NCI-H748 (cell line): ENCODE measurements around the gene LRRC63.
A peak's percentile ranks its signal among the peaks of the same experiment; 100 is the strongest.
"Not testable (repeated sequence)": the region's sequence is repeated elsewhere in the genome, so short reads cannot be mapped to it uniquely, and the experiment has no call there.

ENCODE experiments used
- DNase-seq: peaks from one replicate; lab custom pipeline; 2025; ENCODE audit not compliant: unreplicated experiment; lab: John Stamatoyannopoulos, UW

LRRC63 gene, protein sequence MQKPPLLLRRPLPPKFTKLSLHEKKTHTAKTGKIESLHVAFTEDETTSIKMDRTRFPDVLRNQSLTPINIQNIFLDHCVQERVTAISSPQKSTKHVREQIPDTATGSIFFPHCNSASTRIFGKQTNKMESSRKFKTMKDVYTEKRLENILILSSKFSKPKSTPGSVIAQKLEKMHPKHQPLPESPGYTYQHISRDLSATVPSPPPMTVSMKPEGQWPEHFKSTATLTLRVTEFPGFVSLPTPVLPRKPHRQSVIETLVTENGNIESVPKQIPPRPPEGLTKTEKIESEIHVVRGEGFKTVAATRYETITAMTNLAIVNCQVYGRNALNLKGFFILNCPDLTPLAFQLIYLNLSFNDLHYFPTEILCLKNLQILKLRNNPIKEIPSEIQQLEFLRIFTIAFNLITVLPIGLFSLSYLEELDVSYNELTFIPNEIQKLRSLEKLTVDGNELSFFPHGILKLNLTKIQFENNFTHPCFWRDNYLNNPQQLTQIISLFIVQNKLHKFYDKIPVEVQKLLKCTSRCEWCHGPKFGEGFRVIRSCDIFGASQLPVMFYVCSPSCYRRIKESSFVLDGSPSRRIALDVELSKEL

DNA sequence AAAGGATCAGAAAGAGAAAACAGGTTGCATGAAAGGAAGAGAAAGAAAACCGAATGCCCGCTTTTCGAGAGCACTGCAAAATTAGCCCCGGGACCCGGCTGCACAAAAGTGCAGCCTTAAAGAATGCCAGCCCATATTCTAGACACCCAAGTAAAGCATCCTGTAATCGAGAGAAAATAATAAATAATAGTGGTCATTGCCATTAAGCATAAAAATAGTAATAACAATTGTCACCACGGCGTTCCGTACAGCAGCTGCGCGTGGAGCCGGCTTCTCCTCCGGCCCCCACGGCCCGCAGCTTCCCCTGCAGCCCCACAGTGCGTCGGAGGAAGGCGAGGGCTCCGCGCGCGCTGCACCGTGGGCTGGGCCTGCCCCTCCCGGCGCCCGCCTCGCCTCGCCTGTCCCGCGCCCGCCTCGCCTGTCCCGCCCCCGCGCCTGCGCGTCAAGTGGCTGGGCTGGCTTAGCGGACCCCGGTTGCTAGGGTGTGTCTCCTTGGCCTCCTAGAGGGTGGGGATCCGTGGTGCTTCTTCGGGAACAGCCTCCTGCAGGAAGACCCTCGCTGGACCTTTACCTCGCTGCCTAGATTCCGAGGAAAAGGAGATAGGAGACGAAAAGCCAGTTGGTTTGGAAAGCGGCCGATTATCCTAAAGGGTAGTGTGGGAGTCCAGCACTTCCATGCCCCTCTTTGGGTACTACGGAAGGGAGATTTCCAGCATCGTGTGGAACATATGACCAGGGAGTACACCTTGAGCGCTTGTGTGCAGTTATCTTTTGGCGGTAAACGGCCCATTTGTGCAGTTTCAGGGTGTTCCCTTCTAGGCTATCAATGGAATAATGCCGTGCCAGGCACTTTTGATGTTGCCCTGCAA is at the start of gene LRRC63:
Gene LRRC63 (plus strand): TSS at position 446 of the 869 bp plus-strand sequence. CDS start 1,107 bp downstream, outside the sequence.
- DNase-seq: peak; percentile 92

DNA sequence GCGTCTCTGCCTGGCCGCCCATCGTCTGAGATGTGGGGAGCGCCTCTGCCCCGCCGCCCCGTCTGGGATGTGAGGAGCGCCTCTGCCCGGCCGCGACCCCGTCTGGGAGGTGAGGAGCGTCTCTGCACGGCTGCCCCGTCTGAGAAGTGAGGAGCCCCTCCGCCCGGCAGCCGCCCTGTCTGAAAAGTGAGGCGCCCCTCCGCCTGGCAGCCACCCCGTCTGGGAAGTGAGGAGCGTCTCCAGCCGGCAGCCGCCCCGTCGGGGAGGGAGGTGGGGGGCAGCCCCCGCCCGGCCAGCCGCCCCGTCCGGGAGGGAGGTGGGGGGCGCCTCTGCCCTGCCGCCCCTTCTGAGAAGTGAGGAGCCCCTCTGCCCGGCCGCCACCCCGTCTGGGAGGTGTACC is 49.0 kb upstream of the LRRC63 start:
- DNase-seq: not testable (repeated sequence)

DNA sequence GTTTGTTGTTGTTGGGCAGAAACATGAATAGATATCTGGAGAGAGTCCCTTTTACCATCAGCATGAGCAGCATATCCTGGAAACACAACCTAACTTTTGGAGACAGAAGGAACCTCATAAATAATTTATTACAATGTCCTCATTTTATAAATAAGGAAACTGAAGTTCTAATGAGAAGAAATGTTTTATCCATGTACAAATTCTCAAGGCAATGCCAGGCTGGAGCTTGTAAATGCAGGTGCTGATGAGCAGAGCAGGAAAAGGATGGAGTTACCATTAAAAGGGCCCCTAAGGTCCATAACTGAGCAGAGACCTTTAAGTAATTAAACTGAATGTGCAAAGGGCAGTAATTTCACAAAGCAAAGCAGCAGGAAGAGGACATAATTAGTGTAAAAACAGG is 47.1 kb upstream of the LRRC63 start:
- DNase-seq: peak; percentile 42

DNA sequence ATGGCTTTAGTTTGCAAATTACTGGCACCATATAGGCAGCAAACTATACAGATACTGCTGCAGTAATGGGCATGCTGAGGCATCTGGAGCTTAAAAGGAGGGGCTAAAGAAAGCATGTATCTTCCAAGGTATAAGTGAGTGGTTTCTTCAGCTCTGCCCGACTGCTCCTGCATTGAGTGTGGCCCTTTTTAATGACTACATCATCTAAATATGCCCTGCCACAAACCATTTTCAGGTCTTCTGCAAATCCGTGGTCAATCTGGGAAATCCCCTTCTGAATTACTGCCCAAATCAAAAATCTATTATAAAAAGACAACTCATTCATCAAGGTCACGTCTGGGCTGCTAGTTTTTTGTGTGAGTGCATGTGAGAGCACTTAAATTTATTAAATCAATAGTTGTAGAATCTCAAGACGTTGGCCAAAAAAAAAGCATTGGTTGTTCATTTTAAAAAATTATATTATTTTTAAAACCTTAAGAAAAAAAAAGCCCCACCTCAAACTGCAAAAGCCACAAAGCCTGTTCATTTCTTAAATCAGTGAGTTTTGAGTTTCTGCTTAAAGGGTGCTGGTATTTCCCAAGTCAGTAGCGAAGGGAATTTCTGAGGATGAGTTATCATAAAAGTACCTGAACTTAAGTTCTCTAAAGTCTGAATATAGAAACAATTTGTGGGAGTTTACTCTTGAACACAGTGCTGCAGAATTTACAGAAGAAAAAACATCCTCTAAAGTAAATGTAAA is 46.1 kb upstream of the LRRC63 start:
- DNase-seq: no peak

DNA sequence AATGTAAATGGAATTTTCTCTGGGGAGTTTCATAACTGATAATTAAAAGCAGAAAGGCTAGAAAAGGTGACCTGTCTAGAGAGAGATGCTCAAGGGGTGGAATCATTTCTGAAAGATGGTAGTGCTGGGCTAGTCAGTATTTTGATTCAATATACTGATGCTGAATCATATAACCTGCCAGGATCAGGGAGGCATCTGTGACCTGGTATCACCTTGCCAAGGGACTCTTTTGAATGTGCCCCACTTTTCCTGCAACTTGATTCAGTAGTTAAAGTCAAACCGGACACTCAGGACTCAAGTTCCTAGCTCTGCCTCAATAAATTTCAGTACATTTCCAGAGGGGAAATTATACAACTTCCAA is 45.5 kb upstream of the LRRC63 start:
- DNase-seq: no peak

DNA sequence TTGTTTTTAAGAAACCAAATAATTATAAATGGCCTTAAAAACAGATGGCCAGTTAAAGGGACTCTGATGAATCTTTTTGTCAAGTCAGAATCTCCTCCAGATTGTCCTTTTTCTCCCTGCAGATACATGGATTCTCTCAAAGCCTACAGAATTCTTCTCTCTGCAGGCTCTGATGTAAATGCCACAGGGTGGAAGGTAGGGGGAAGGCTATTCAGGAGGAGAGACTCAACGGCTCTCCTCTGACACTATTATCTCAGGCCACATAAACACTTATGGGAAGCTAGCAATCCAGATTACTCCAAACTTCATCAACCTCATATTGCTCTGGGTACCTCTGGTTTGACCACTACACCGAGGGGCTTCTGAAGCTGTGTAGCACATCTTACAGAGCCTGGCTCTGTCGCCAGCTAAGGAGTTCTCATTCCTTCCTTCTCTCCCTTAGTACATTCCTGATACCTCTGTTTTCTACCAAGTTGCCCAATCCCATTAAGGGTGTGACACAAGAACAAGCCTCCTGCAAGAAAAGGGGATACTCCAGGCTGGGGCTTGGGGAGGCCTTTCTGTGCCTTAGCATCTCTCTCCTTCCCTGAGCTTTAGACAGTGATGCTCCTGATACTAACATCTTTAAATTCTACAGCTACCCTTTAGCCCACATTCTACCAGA is 44.6 kb upstream of the LRRC63 start:
- DNase-seq: no peak

DNA sequence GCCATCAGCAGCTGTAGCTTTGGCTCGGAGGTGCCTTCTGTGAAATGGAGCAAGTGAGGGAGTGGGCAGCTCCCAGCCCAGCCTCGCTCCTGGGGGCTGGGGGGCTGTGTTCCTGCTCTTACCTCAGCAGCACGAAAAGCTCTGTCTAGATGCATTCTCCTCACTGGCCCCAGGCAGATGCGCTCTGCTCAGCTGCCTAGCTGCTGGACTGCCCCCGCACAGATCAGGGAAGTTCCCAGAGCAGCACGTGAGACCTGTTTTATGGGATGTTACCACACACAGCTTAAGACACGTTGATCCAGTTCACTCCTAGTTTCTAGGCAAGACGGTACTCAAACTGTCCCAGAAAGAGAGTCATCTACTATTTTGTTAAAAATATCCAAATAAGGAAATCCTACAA is 43.4 kb upstream of the LRRC63 start:
- no peak for DNase-seq

DNA sequence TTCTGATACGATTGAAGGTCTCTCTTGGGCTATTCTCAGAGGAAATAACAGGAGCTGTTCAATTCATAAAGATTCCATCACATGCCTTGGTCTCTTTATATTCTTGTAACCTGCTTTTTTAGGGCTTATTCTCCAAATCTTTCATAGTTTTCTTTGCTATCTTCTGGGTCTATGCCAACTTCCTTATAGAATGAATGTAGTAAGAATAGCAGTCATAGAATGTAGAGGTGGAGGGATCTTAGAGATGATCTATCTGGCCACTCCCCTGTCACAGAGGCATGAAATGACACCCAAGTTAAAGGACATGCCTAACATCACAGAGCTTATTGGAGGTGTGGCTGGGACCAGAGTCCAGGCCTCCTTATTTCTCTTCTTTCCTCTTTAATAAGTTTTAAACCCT is 42.9 kb upstream of the LRRC63 start:
- DNase-seq: no peak

DNA sequence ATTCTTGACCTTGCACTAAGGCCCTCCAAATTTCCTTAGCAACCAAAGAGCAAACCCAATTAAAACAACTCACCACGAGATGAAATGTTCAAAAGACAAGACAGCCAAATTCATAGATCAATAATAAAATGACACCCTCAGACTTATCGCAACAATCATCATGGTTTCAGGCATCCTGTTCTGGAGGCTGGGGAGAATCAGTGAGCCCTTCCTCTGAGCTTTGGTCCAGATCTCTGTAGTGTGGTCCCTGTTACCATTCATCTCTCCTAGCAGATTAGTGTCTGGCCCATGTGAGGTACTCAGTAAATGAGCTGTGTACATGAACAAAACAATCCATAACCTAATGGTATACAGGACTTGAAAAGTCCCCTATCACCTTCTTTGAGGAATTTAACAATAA is 42.0 kb upstream of the LRRC63 start:
- DNase-seq: no peak

DNA sequence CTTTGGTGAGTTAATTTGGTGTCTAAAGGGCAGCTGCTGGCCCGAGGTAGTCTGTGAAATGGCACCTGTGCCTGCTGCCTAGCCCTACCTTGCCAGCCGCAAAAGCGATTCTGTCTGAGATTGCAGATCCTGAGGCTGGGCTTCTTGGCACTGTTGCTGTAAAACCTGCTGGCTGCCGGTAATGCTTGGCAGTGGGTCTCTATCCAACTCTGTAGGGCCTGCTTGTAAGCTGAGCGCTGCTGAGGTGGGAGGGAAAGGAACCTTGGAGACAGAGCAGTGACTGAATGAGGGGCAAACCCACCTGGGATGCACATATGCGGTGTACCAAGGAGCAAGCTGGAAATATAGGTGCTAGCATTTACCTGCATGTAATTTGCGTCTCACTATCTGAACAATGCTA is 41.5 kb upstream of the LRRC63 start:
- no peak for DNase-seq

DNA sequence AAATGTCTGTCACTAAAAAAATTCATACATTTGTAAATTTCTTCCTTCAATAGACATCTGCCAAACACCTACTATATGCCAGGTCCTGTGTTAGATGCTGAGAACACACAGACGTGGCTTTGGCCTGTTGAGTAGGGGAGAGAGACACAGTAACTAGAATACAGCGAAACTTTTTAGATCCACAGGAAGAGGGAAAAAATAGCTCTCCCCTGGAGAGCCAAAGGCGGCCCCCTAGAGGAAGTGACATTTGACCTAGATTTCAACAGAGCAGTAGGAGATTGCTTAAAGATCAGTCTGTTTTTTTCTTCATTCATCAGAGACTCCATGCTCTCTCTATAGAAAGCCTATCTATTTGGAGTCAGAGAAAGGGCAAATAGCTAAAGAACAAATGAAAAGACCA is 41.0 kb upstream of the LRRC63 start:
- DNase-seq: no peak

DNA sequence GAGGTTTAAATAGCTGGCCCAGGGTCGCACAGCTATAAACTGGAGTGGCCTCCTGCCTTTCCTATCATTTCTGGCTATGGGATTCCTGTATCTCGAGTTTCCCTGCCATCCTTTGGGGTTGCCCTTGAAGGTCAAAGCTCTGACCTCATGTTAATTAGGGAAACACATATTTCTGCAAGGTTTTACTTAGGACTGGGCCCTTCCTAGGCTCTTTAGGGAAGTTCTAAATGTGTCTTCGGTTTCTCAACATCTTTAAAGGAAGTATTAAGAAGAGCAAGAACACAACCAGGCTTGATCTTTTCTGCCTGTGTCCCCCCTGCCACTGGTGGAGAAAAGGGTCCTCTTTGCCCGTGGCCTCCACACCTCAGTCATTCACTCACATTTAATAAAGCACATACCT is 40.5 kb upstream of the LRRC63 start:
- no peak for DNase-seq

DNA sequence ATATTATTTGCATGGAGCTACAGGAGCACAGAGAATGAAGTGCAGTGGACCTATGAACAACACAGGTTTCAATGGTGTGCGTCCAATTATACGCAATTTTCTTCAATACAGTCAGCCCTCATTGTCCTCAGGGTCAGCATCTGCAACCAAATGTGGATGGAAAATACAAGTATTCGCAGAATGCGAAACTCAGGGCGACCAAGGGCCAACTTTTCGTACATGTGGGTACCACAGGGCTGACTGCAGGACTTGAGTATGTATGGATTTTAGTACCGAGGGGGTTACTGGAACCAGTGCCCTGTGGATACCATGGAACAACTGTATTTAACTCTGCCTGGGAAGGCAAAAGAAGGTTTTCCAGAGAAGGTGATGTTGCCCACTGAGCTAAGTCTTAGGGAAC is 40.0 kb upstream of the LRRC63 start:
- no peak for DNase-seq

DNA sequence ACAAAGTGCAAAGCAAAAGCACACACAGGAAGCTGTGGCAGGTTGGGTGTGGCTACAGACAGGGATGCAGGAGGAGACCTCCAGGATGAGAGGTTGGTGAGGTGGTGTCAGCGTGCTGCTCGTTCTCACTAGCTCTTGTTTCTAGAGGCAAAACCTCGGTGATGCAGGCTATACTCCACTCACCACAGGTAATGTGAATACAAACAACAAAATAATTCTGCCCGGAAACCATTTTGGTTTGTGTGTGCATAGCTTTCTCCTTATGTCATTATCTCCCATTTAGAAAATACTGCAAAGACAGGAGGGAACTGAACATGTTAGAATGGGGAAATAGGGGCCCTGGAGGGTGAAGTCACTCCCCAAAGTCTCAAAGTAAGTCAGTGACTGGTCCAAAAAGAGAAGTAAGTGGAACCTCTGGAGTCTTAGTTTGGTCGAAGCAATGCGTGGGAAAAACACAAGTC is 39.2 kb upstream of the LRRC63 start:
- DNase-seq: peak; percentile 31

DNA sequence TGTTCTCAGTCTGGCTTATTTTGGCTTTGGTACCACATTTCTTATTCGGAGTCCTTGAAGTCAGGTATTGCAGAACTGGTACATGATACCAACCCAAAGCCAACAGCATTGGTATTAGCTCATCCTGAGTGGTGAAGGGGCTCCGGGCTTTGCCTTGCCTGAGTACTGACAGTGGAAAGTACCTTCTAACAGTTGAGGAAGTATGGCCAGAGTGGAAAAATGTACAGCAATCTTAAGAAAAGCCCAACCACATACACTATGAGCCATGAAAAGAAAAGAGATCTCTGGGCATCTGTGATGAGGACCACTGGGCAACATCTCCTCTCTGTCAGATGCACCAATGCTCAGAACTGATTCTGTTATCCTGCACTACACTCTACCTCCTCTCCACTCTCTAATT is 38.1 kb upstream of the LRRC63 start:
- DNase-seq: no peak

DNA sequence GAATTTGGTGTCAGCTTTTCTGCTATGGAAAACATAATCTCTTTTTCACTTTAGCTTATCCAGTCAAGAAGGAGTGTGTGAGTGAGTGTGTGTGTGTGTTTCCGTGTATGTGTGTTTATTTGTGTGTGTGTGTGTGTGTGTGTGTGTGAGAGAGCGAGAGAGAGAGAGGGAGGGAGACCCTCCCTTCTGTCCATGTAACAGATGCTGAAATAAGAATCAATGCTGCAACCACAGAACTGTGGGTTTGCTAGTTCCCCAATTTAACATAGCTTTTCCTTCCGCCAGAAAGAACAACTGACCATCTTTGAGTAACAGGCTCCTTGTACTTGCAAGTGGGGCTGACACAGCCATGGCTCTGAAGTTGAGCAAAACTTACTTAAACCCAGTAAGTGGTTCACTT is 35.0 kb upstream of the LRRC63 start:
- no peak for DNase-seq

DNA sequence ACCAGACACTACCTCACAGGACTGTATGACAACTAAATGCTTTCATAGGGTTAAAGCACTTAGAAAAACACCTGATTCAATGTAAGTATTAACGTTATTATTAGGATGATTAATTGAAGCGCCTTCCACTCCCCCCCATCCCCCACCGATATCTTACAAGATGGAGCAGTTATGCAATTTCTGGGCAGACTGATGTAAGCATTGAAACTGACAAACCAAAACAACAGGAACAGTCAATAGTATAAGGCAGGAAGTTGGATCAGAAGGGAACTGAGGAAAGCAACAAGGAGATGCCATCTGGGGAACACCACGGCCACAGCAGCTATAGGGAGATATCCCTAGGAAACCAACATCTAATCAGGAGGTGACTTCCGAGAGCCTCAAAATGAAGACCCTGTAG is 33.6 kb upstream of the LRRC63 start:
- DNase-seq: no peak

DNA sequence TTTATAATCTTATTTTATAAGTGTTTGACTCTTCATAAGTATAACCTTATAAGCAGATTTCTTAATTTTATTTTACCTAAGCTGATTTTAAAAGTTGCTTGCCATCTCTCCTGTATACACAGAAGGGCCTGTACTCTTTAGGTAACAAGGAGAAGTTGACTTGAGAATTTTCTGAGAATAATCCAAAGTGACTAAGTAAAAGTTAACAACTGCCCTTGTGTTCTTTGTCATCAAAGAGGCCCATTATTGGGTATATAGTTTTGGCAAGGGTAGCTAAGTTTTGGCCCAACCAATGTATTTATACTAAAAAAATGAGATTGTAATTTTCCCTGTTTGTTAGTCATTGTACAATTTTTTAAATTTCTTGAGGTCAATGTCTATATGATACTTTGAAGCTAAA is 32.9 kb upstream of the LRRC63 start:
- no peak for DNase-seq

DNA sequence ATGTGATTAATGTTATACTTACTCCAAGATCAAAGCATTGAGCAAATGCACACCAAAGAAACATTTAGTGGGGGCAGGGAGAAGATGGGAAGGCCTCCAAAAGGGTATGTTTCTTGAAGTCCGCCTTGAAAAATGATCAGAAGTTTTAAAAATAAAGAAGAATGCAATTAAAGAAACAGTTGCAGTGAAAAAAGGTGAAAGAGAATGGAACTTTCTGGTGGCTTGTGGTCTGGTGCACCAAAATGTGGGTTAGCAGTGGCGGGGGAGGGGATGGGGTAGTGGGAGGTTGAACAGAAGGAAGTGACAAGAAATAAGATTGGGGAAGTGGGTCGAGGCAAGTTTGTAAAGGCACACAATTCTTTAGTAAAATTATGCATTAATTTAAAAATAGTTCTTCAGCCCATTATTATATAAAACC is 32.2 kb upstream of the LRRC63 start:
- DNase-seq: no peak

DNA sequence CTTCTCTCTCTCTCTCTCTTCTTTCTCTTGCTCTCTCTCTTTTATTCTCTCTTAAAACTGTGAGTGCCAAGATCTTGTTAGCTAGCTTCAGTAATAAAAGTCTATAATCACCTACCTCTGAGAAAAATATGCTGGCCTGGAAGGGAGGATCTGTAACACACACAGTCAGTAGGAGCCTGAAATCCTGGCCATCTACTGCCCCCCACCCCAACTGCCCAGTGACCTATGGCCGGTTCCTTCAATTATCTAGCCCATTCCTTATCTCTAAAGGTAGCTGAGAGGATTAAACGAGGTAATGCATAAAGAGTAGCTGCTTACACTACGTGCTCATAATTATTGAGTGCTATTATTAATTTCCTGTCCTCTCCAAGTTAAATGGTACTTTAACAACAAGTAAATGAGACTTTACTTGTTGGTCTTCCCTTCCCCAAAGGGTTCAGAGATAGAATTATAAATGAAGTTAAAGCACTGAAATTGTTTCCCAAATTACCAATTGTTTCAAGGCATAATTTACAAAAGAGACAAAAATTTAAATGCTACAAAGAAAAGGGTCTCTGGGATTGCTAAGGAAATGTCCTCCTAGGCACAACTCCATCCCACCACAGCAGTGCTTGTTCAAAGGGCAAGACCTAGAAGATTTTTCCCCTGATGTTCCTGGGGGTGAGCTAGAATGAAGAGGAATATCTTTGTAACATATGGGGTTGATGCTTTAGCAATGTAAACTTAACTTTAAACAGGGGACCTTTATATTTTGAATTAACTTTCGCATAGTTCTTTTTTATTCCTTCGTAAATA is 31.6 kb upstream of the LRRC63 start:
- DNase-seq: no peak
